D721Med (cell line): Measurements from ENCODE around the gene GMDS.

Experiments used
- DNase-seq: peaks from one replicate; pipeline ENCODE4 v3.0.0; 2011; ENCODE audit warnings: low spot score; ENCODE audit not compliant: insufficient read length
- FAIRE-seq: peaks from 2 replicates; lab custom pipeline; 2011; peaks lifted over from hg19 to GRCh38; lab: Jason Lieb, UNC
- CTCF ChIP-seq: IDR thresholded peaks from 2 replicates; pipeline ENCODE4 v1.5.1; 2012; ENCODE audit warnings: mild to moderate bottlenecking, control low read depth; ENCODE audit not compliant: insufficient read depth; ENCODE audit errors: missing control alignments

GMDS gene

GRCh38 chr6:2181567-2181966 lies 63.8 kb downstream of the GMDS start:
- no peak for TF ChIP-seq CTCF
- DNase-seq (no peak), FAIRE-seq (no peak)

- FAIRE-seq = no peak
- no peak for TF ChIP-seq CTCF
- no peak for DNase-seq
Measured at GRCh38 chr6:2179950-2180349, 65.5 kb downstream of the GMDS start.

GRCh38 chr6:2179241-2179640 lies 66.2 kb downstream of the GMDS start:
- TF ChIP-seq CTCF = no peak
- no peak for DNase-seq
- FAIRE-seq = no peak

- FAIRE-seq = no peak
- no peak for TF ChIP-seq CTCF
- no peak for DNase-seq
Measured at GRCh38 chr6:2178125-2178524, 67.3 kb downstream of the GMDS start.

- no peak for TF ChIP-seq CTCF
- DNase-seq = no peak
- no peak for FAIRE-seq
Measured at GRCh38 chr6:2175825-2176224, 69.6 kb downstream of the GMDS start.

GRCh38 chr6:2173203-2173961 lies 72.0 kb downstream of the GMDS start:
- no peak for FAIRE-seq

More at GRCh38 chr6:2173203-2173961, 72.0 kb downstream of the GMDS start:
- no peak for TF ChIP-seq CTCF
- no peak for DNase-seq
